Transverse colon (tissue), 4 donors: ENCODE results near the gene IER2. TPM values are rescaled to one million over a fixed set of nuclear protein-coding genes. Genes with fewer than 3 reads are reported as not detected.

ENCODE experiments used
- DNase-seq: peaks from one replicate; pipeline ENCODE4 v3.0.0-alpha.2; 2019
- H3K27ac ChIP-seq, 4 donors: fragments of 200-600 bp; sonication (generic); 2 replicates each; pipeline ENCODE4 v1.5.1; 2016 to 2018; ENCODE audit warnings: inconsistent platforms in 4 of 4
- H3K27me3 ChIP-seq: fragments of 200-600 bp; sonication (generic); 2 replicates; pipeline ENCODE4 v1.5.1; 2017; ENCODE audit warnings: inconsistent platforms
- H3K36me3 ChIP-seq, 4 donors: fragments of 200-600 bp; sonication (generic); 2 replicates each; pipeline ENCODE4 v1.5.1; 2017 to 2019; ENCODE audit warnings: inconsistent platforms in 4 of 4
- H3K4me1 ChIP-seq, 4 donors: fragments of 200-600 bp; sonication (generic); 2 replicates each; pipeline ENCODE4 v1.5.1; 2017 to 2020; ENCODE audit warnings: inconsistent platforms in 4 of 4
- H3K4me3 ChIP-seq, 4 donors: fragments of 200-600 bp; sonication (generic); 1 replicate in 1 of 4; 2 replicates in 3 of 4; pipeline versions ENCODE4 v1.5.1 to v1.6.1; 2017 to 2019; ENCODE audit warnings: inconsistent platforms in 4 of 4
- H3K9me3 ChIP-seq, 2 donors: fragments of 200-600 bp; sonication (generic); 2 replicates each; pipeline ENCODE4 v1.5.1; 2017 to 2019; ENCODE audit warnings: inconsistent platforms in 2 of 2
- CTCF ChIP-seq, 5 experiments: fragments of 200-600 bp in 3 of 5; fragments of 450-650 bp in 2 of 5; sonication (generic) in 3 of 5; IDR thresholded peaks; 1 replicate in 2 of 5; 2 replicates in 3 of 5; pipeline ENCODE4 v1.5.1; 2016 to 2017; ENCODE audit warnings: antibody characterized with exemption in 5 of 5, inconsistent platforms in 3 of 5, mild to moderate bottlenecking in 2 of 5, moderate library complexity in 1 of 5
- EP300 ChIP-seq: sonication (generic); formaldehyde crosslinking; IDR thresholded peaks from one replicate; pipeline ENCODE4 v1.6.1; 2017; ENCODE audit warnings: antibody characterized with exemption, low read depth
- POLR2A ChIP-seq: fragments of 450-650 bp; IDR thresholded peaks from one replicate; pipeline ENCODE4 v1.6.1; 2016; ENCODE audit warnings: antibody characterized with exemption, mild to moderate bottlenecking, moderate library complexity
- POLR2AphosphoS5 ChIP-seq, 3 donors: sonication (generic); formaldehyde crosslinking; IDR thresholded peaks; one replicate each; pipeline ENCODE4 v1.6.1; 2016; ENCODE audit warnings: antibody characterized with exemption in 3 of 3
- WGBS, 2 donors: methylation state at CpG; one replicate each; pipeline ENCODE4 v1.1.5; 2018; ENCODE audit warnings: low coverage in 1 of 2; 5-methylcytosine and 5-hydroxymethylcytosine counted together
- in situ Hi-C, 4 donors: fragments of 200-750 bp; cut with MboI; loops; one replicate each; pipeline versions ENCODE4 v1.15.0 to v1.15.1; 2017; ENCODE audit warnings: low sequenced_read_pairs in 3 of 4, low pct_ligation_motif_present in 1 of 4, low pct_unique_long_range_greater_than_20kb in 1 of 4
- intact Hi-C: fragments of 100-400 bp; cut with DNase I; formaldehyde crosslinking; loops from one replicate; pipeline ENCODE4 v1.15.1; 2023; ENCODE audit warnings: low total_unique reads
- total RNA-seq, 4 donors: library from RNA; depleted of rRNA; stranded (reverse); fragments of >200 nt; gene quantifications; one replicate each; pipeline ENCODE4 v1.1.0, GENCODE V29; 2016

The IER2 gene
- total RNA-seq, 4 donors from 2014 or later, result 184 to 503 (median 244) TPM

- no peak overlapping the region for H3K27ac ChIP-seq
- DNase-seq, result no peak
These were observed 40.1 kb upstream of the IER2 start for GRCh38 chr19:13110099-13110610.

DNA sequence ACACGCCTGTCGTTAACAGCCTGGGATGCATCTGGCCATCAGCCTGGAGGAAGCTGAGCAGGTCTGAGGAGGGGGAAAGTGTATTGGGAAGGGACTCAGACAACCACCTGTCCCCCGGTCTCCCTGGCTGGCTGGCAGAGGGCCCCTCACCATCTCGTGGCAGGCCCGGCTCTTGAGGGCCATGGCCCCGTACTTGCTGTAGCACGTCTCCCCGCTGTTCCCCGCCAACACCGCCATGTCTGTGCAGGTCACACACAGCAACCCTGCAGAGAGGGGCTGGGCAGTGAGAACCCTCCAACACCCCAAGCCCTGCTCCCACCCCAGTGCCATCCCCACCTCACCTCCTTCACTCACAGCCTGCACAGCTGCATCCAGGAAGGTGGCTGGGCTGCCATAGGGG is 37.7 kb upstream of the IER2 start:
- no peaks in the 10 kb centered on the region for H3K36me3 ChIP-seq
- 87 to 100% methylated on average over 2 to 10 of the region's 10 CpGs for WGBS, 2 donors
- no peaks in the 10 kb centered on the region for H3K27me3 ChIP-seq
- DNase-seq, result no peak
- TF ChIP-seq POLR2A, result no peak
- TF ChIP-seq CTCF (IDR thresholded peaks at IDR 0.05), result no peak
- no peak for TF ChIP-seq EP300
- TF ChIP-seq POLR2AphosphoS5 (IDR thresholded peaks at IDR 0.05), result no peak
- peaks cover 5 to 18% (median 16%) of the 10 kb centered on the region in 4 donors for H3K4me1 ChIP-seq
- no peak overlapping the region for H3K27ac ChIP-seq
- intact Hi-C loops, result no loop called here
- in situ Hi-C loops, result loop anchor here in 1 of 4 donors (25.0 kb wide), 1 partner anchor 150 kb away; no protein-coding TSS in a partner anchor
- no peaks in the 10 kb centered on the region for H3K9me3 ChIP-seq
- H3K4me3 ChIP-seq, result no peak overlapping the region

More at GRCh38 chr19:13110099-13110610, 40.1 kb upstream of the IER2 start:
- in situ Hi-C loops, result loop anchor here in 1 of 4 donors (25.0 kb wide), 1 partner anchor 152 kb away; no protein-coding TSS in a partner anchor
- WGBS, 2 donors, result 93% methylated on average over 15 of the region's 15 CpGs; no CpG with 5 or more reads in 1 of the 2 donors
- Histone ChIP-seq H3K27me3 (no peaks in the 10 kb centered on the region), H3K36me3 (peaks cover 0 to 3% (median 0%) of the 10 kb centered on the region in 4 donors), H3K4me1 (no peaks in the 10 kb centered on the region), H3K9me3 (no peaks in the 10 kb centered on the region), H3K4me3 (no peak overlapping the region)
- TF ChIP-seq CTCF (IDR thresholded peaks at IDR 0.05) (no peak), EP300 (no peak), POLR2AphosphoS5 (IDR thresholded peaks at IDR 0.05) (no peak), POLR2A (no peak)
- intact Hi-C loops, result no loop called here

GRCh38 chr19:13115936-13116281 is 34.3 kb upstream of the IER2 start:
- peak overlapping the region; percentile 67 to 97 (median 86) for H3K4me3 ChIP-seq
- WGBS, 2 donors, result 4% methylated on average over 18 of the region's 18 CpGs; no CpG with 5 or more reads in 1 of the 2 donors
- H3K4me1 ChIP-seq, result peaks cover 11 to 39% (median 34%) of the 10 kb centered on the region in 4 donors
- intact Hi-C loops, result no loop called here
- in situ Hi-C loops, result loop anchor here in 1 of 4 donors (25.0 kb wide), 1 partner anchor 146 kb away; no protein-coding TSS in a partner anchor
- no peak for DNase-seq
- H3K27me3 ChIP-seq, result no peaks in the 10 kb centered on the region
- no peaks in the 10 kb centered on the region for H3K9me3 ChIP-seq
- no peak for TF ChIP-seq POLR2A
- no peak for TF ChIP-seq POLR2AphosphoS5 (IDR thresholded peaks at IDR 0.05)
- TF ChIP-seq CTCF (IDR thresholded peaks at IDR 0.05), result no peak
- TF ChIP-seq EP300, result no peak
- H3K27ac ChIP-seq, result peak overlapping the region; percentile 80 to 89 (median 85)
- H3K36me3 ChIP-seq, result no peaks in the 10 kb centered on the region

- peak; percentile 95 for DNase-seq
- no peaks in the 10 kb centered on the region for H3K27me3 ChIP-seq
- in situ Hi-C loops (loop anchor here in 1 of 4 donors (25.0 kb wide), 1 partner anchor 146 kb away; no protein-coding TSS in a partner anchor), intact Hi-C loops (no loop called here)
- peaks cover 11 to 39% (median 34%) of the 10 kb centered on the region in 4 donors for H3K4me1 ChIP-seq
- H3K4me3 ChIP-seq, result peak within 1 kb of the TSS; percentile 67 to 97 (median 86)
- 0% methylated on average over 4 to 50 of the region's 51 CpGs for WGBS, 2 donors
- peak within 1 kb of the TSS; percentile 80 to 89 (median 85) for H3K27ac ChIP-seq
- H3K9me3 ChIP-seq, result no peaks in the 10 kb centered on the region
- no peaks in the 10 kb centered on the region for H3K36me3 ChIP-seq
- TF ChIP-seq POLR2AphosphoS5 (IDR thresholded peaks at IDR 0.05) (peak; percentile 72 to 87 (median 85)), POLR2A (peak; percentile 20), EP300 (peak; percentile 48), CTCF (IDR thresholded peaks at IDR 0.05) (no peak)
These were observed 33.7 kb upstream of the IER2 start, which contains the start of gene TRMT1 for GRCh38 chr19:13116282-13117175. TSS of gene TRMT1 (minus strand) at chr19:13116740. CDS start at chr19:13116399, 341 bp downstream.
